GM19397 (cell line): Measurements from ENCODE around the gene PPP1R13L.
"Not testable (repeated sequence)": the region's sequence is repeated elsewhere in the genome, so short reads cannot be mapped to it uniquely, and the experiment has no call there.

ENCODE experiments used
- ATAC-seq: cut with Tn5 transposase; IDR thresholded peaks from one replicate; pipeline ENCODE4 v1.9.1; 2021; ENCODE audit warnings: mild to moderate bottlenecking, moderate library complexity; ENCODE audit not compliant: unreplicated experiment

The PPP1R13L gene

DNA sequence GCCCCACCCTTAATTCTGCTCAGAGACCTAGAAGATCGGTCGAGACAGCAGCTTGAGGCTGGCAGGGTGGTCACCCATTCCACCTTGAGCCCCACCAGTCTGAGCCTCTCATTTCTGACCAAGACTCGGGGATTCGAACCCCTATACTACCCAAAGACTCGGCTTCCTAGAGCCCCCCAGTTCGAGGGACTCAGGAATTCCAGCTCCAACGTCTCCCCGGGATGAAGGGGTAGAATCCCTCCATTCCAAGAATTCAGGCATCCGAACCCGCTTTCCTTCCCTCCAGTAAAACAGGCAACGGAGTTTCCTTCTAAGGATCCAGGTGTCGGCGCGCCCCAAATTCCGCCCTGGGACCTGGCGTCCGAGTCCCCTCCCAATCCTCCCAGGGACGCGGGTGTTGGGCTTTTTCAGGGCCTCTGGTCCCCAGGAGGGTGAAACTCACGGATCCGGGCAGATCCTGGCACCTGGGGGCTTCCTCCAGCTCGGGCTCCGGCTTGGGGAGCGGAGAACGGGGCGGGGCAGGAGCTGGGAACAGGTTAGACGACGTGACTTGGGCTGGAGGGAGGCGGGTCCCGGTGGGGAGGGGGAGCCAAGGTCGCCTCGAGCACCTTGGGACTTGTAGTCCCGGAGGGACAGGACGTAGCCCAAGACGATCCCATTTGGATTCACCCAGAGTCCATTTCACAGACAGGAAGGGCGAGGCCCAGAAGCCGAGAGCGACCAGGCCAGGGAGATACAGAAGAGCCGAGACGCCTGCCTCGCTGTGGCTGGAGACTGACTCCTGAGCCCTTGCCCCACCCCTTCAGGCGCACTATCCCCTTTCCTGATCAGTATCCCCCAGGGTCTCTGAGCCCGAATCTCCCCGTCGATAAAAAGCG is at the start of gene PPP1R13L:
TSS of gene PPP1R13L (minus strand) at position 513 of the 878 bp plus-strand sequence. CDS start 6,751 bp downstream, outside the sequence.
- peak; percentile 16 for ATAC-seq

GRCh38 chr19:45451850-45452387 is 47.0 kb upstream of the PPP1R13L start:
- ATAC-seq: no peak

- ATAC-seq: peak; percentile 13
Measured at GRCh38 chr19:45451131-45451849, 46.4 kb upstream of the PPP1R13L start.

DNA sequence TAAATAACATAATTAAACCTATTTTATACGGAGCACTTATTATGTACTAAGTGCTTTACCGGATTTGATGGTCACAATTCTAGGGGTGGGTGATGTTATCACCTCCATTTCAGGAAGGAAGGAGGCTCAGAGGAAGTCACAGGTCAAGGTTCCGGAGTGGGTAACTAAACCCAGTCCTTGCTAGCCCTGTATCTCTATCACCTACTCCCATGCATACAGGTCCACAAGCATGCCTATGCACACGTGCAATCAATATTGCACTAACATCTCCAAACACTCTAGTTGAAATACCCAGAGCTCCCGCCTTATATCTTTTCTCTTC is 45.1 kb upstream of the PPP1R13L start:
- ATAC-seq: peak; percentile 8

GRCh38 chr19:45448887-45449299 is 44.0 kb upstream of the PPP1R13L start:
- ATAC-seq: no peak

- no peak for ATAC-seq
Measured at GRCh38 chr19:45448425-45448756, 43.5 kb upstream of the PPP1R13L start.

- no peak for ATAC-seq
Measured at GRCh38 chr19:45446944-45447343, 42.1 kb upstream of the PPP1R13L start.

DNA sequence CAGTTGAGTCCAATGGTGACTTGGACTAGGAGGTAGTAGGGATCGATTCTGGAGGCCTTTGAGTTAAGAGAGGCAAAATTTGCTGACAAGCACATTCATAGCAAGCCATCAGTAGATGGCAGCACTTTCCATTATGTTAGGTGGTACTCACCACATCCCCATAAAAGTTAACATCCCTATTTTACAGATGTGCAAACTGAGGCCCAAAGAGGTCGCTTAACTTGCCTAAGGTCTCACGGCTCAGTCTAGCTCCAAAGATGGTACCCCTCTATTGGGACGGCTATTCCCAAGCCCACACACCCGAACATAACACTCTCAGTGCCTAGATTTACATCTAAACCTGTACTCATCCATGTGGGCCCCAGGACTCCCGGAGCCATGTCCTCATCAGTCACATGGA is 41.4 kb upstream of the PPP1R13L start:
- ATAC-seq: no peak

- no peak for ATAC-seq
Measured at GRCh38 chr19:45445139-45445538, 40.3 kb upstream of the PPP1R13L start.

GRCh38 chr19:45444318-45445041 is 39.6 kb upstream of the PPP1R13L start:
- peak; percentile 51 for ATAC-seq

GRCh38 chr19:45443462-45444317 is 38.8 kb upstream of the PPP1R13L start:
- ATAC-seq: no peak

- ATAC-seq: no peak
Measured at GRCh38 chr19:45442778-45443461, 38.1 kb upstream of the PPP1R13L start.

GRCh38 chr19:45442408-45442777 is 37.5 kb upstream of the PPP1R13L start:
- no peak for ATAC-seq

- ATAC-seq: no peak
Measured at GRCh38 chr19:45440873-45441654, 36.2 kb upstream of the PPP1R13L start.

- ATAC-seq: no peak
Measured at GRCh38 chr19:45440259-45440638, 35.4 kb upstream of the PPP1R13L start.

DNA sequence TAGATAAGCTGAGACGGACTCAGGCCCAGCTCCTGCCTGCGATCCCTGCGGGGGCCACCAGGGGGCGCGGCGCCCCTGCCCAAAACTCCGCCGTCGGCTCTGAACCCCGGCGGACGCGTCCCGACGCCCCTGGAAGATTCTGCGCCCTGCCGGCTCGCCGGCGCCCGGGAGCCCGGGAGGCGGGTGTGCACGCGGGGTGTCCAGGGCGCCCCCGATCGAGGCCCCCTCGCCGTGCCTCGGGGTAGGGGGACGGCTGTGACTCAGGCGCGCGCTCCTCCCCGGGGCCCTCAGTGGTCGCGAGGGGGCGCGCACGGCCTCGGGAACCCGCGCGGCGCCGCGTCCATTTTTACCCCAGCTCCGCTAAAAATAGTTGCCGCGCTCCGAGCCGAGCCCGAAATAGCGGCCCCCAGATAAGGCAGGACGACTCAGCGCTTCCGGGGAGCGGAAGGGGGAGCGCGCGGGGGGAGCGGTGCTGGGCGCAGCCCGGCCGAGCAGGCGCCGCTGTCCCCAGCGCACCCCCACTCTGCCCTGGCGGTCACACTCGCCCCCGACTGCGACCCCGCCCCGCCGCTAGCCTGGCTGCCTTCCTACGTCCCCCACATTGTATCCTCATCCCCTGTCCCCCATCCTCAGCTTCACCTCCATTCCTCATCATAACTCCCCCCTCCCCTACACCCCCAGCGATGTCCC is 34.8 kb upstream of the PPP1R13L start:
- peak; percentile 63 for ATAC-seq

DNA sequence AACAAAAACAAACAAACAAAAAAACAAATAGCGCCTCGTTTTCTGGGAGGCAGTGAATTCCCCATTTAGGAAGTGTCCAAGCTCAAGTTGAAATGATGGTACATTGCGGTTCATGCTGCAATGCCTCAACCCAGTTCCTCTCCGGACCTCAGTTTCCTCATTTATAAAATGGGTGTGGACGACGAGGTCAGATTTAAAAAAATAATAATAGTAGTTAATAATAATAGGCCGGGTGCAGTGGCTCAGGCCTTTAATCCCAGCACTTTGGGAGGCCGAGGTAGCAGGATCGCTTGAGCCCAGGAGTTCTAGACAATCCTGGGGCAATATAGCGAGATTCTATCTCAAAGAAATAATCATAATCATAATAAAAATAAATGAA is 34.3 kb upstream of the PPP1R13L start:
- ATAC-seq: no peak

- no peak for ATAC-seq
Measured at GRCh38 chr19:45437328-45437727, 32.5 kb upstream of the PPP1R13L start.

- not testable (repeated sequence) for ATAC-seq
Measured at GRCh38 chr19:45432543-45432942, 27.7 kb upstream of the PPP1R13L start.
